HepG2 (cell line): ENCODE data around the gene VSIG2. TPM values are rescaled to one million over a fixed set of nuclear protein-coding genes. Genes with fewer than 3 reads are reported as not detected.

Source experiments
- ATAC-seq: fragments of 200-7000 bp; cut with Tn5 transposase; 3 replicates; pipeline ENCODE4 v1.9.1; 2020; ENCODE audit warnings: mild to moderate bottlenecking, moderate library complexity
- BruUV-seq: library from RNA; stranded (reverse); fragments of 400-500 nt; replicated peaks from 2 replicates; lab custom pipeline; 2021; lab: Mats Ljungman, UMichigan
- CTCF ChIA-PET: fragments of 300-600 bp; formaldehyde crosslinking; extraction: SDS; loops from one replicate; lab custom pipeline; 2021; ENCODE audit warnings: low total read pairs, inconsistent platforms, low intra/inter-chr PET ratio; lab: Yijun Ruan, JAX
- POLR2A ChIA-PET: fragments of 350-600 bp; sonication (Branson Sonifier 250); formaldehyde crosslinking; loops from one replicate; lab custom pipeline; 2020; ENCODE audit warnings: antibody characterized with exemption, inconsistent platforms; lab: Yijun Ruan, JAX
- DNase-seq: peaks from one replicate; pipeline ENCODE4 v3.0.0-alpha.2; 2015; ENCODE audit warnings: low spot score
- FAIRE-seq: peaks from 3 replicates; lab custom pipeline; 2011; peaks lifted over from hg19 to GRCh38; lab: Jason Lieb, UNC
- H2AFZ ChIP-seq: one replicate; pipeline ENCODE4 v1.6.1; 2011; ENCODE audit warnings: low read length, inconsistent platforms
- H3K27ac ChIP-seq: fragments of 300-600 bp; 3 replicates; pipeline ENCODE4 v1.8.0; 2011; ENCODE audit warnings: mixed run types, mild to moderate bottlenecking, mixed read lengths, low read length, inconsistent platforms; ENCODE audit not compliant: insufficient read depth; ENCODE audit errors: extremely low read length
- H3K27me3 ChIP-seq, 2 experiments: fragments of 200-600 bp in 1 of 2; 2 replicates in 1 of 2; 3 replicates in 1 of 2; pipeline versions ENCODE4 v1.6.0 to v1.8.0; 2011; ENCODE audit warnings: low read length in 2 of 2, mild to moderate bottlenecking in 2 of 2, moderate library complexity in 2 of 2, inconsistent platforms in 1 of 2; ENCODE audit not compliant: insufficient read depth in 2 of 2, control insufficient read depth in 1 of 2
- H3K36me3 ChIP-seq, 2 experiments: fragments of 200-600 bp in 1 of 2; replicated peaks in 1 of 2; 2 replicates in 1 of 2; 3 replicates in 1 of 2; pipeline versions ENCODE4 v1.5.1 to v1.8.0; 2011; ENCODE audit warnings: low read length in 2 of 2, inconsistent platforms in 1 of 2; ENCODE audit not compliant: insufficient read depth in 2 of 2, control insufficient read depth in 1 of 2
- H3K4me1 ChIP-seq: 2 replicates; pipeline ENCODE4 v1.5.1; 2012; ENCODE audit warnings: low read length, inconsistent platforms; ENCODE audit not compliant: insufficient read depth
- H3K4me2 ChIP-seq: 2 replicates; pipeline ENCODE4 v1.6.0; 2011; ENCODE audit warnings: low read depth, low read length, inconsistent platforms
- H3K4me3 ChIP-seq, 3 experiments: fragments of 200-600 bp in 1 of 3; sonication (generic), shearing (Covaris generic) in 1 of 3; replicated peaks in 1 of 3; 2 replicates each; pipeline ENCODE4 v1.5.1; 2011 to 2016; ENCODE audit warnings: low read length in 3 of 3, inconsistent platforms in 2 of 3, low read depth in 2 of 3, mild to moderate bottlenecking in 2 of 3, control low read depth in 1 of 3, mixed read lengths in 1 of 3; ENCODE audit not compliant: insufficient read depth in 1 of 3
- H3K79me2 ChIP-seq: one replicate; pipeline ENCODE4 v1.6.1; 2011; ENCODE audit warnings: low read length, inconsistent platforms; ENCODE audit not compliant: insufficient read depth
- H3K9ac ChIP-seq: 2 replicates; pipeline ENCODE4 v1.6.0; 2011; ENCODE audit warnings: mild to moderate bottlenecking, low read depth, low read length, inconsistent platforms; ENCODE audit not compliant: insufficient read depth
- H3K9me3 ChIP-seq: 2 replicates; pipeline ENCODE4 v1.5.1; 2012; ENCODE audit warnings: mild to moderate bottlenecking, low read length
- H4K20me1 ChIP-seq: 2 replicates; pipeline ENCODE4 v1.6.0; 2011; ENCODE audit warnings: inconsistent platforms, mild to moderate bottlenecking, low read length, moderate library complexity; ENCODE audit not compliant: insufficient read depth
- AGO2 ChIP-seq: fragments of 200-400 bp; formaldehyde crosslinking; optimal IDR thresholded peaks from 2 replicates; pipeline ENCODE3; 2017; ENCODE audit warnings: mild to moderate bottlenecking, low read depth, low read length, moderate library complexity
- GABPB1 ChIP-seq: IDR thresholded peaks from 2 replicates; pipeline ENCODE4 v1.6.1; 2016; ENCODE audit warnings: mild to moderate bottlenecking, missing genetic modification reagents, moderate library complexity, missing compliant biosample characterization
- GZF1 ChIP-seq: sonication (generic); formaldehyde crosslinking; IDR thresholded peaks from 2 replicates; pipeline ENCODE4 v1.5.1; 2020; ENCODE audit warnings: mild to moderate bottlenecking, missing genetic modification reagents
- HOXD1 ChIP-seq: sonication (generic); formaldehyde crosslinking; IDR thresholded peaks from 2 replicates; pipeline ENCODE4 v1.5.0; 2020; ENCODE audit warnings: missing genetic modification reagents
- KMT2A ChIP-seq: sonication (generic); formaldehyde crosslinking; IDR thresholded peaks from 2 replicates; pipeline ENCODE4 v1.4.0; 2020; ENCODE audit warnings: missing genetic modification reagents
- MAX ChIP-seq: IDR thresholded peaks from 2 replicates; pipeline ENCODE4 v1.6.1; 2012; ENCODE audit warnings: inconsistent platforms
- MAZ ChIP-seq, 2 experiments: sonication (generic) in 1 of 2; formaldehyde crosslinking in 1 of 2; IDR thresholded peaks; 2 replicates each; pipeline versions ENCODE4 v1.5.0 to v1.6.1; 2012 to 2020; ENCODE audit warnings: low read depth in 2 of 2, mild to moderate bottlenecking in 2 of 2, borderline replicate concordance in 1 of 2, improper control_type of control experiment in 1 of 2, low read length in 1 of 2, missing genetic modification reagents in 1 of 2, moderate library complexity in 1 of 2
- MBD4 ChIP-seq: IDR thresholded peaks from 2 replicates; pipeline ENCODE4 v1.6.1; 2012; ENCODE audit warnings: low read length, inconsistent platforms, borderline replicate concordance
- MED1 ChIP-seq: sonication (generic); formaldehyde crosslinking; IDR thresholded peaks from 2 replicates; pipeline ENCODE4 v1.4.0; 2020; ENCODE audit warnings: missing genetic modification reagents
- NCOR1 ChIP-seq: fragments of 200-600 bp; sonication (generic); IDR thresholded peaks from 2 replicates; pipeline ENCODE4 v1.7.0; 2017; ENCODE audit warnings: antibody characterized with exemption, low read length, borderline replicate concordance
- NFIB ChIP-seq: sonication (generic); formaldehyde crosslinking; IDR thresholded peaks from 2 replicates; pipeline ENCODE4 v1.9.0; 2021; ENCODE audit warnings: missing genetic modification reagents, mild to moderate bottlenecking, borderline replicate concordance
- RARA ChIP-seq: IDR thresholded peaks from 2 replicates; pipeline ENCODE4 v1.6.1; 2016; ENCODE audit warnings: missing genetic modification reagents, missing compliant biosample characterization
- SAP130 ChIP-seq: IDR thresholded peaks from 2 replicates; pipeline ENCODE4 v1.6.1; 2016; ENCODE audit warnings: low read depth
- UBTF ChIP-seq: sonication (generic); formaldehyde crosslinking; IDR thresholded peaks from 2 replicates; pipeline ENCODE4 v1.4.0; 2020; ENCODE audit warnings: mild to moderate bottlenecking, missing genetic modification reagents
- ZNF501 ChIP-seq: sonication (generic); formaldehyde crosslinking; IDR thresholded peaks from 2 replicates; pipeline ENCODE4 v1.5.1; 2020; ENCODE audit warnings: mild to moderate bottlenecking, moderate library complexity, missing genetic modification reagents
- ZNF569 ChIP-seq: sonication (generic); formaldehyde crosslinking; IDR thresholded peaks from 2 replicates; pipeline ENCODE4 v1.5.0; 2020; ENCODE audit warnings: mild to moderate bottlenecking, missing genetic modification reagents, moderate library complexity, borderline replicate concordance
- ZNF597 ChIP-seq: sonication (generic); formaldehyde crosslinking; IDR thresholded peaks from 2 replicates; pipeline ENCODE4 v1.5.0; 2020; ENCODE audit warnings: missing genetic modification reagents
- ZNF674 ChIP-seq: sonication (generic); formaldehyde crosslinking; IDR thresholded peaks from 2 replicates; pipeline ENCODE4 v1.5.0; 2020; ENCODE audit warnings: low read depth, mild to moderate bottlenecking, missing genetic modification reagents
- ZNF775 ChIP-seq: sonication (generic); formaldehyde crosslinking; IDR thresholded peaks from 2 replicates; pipeline ENCODE4 v1.4.0; 2020; ENCODE audit warnings: missing genetic modification reagents, mild to moderate bottlenecking, moderate library complexity, borderline replicate concordance
- ZSCAN31 ChIP-seq: sonication (generic); formaldehyde crosslinking; IDR thresholded peaks from 2 replicates; pipeline ENCODE4 v1.5.0; 2020; ENCODE audit warnings: low read depth, mild to moderate bottlenecking, missing genetic modification reagents
- WGBS: methylation state at CpG from one replicate; pipeline ENCODE4 v1.1.6; 2017; ENCODE audit warnings: low lambda C conversion rate; 5-methylcytosine and 5-hydroxymethylcytosine counted together
- in situ Hi-C: cut with HindIII; loops from 2 replicates; pipeline ENCODE4 v1.10.0; 2017; ENCODE audit warnings: low pct_unique_long_range_greater_than_20kb; ENCODE audit not compliant: extremely low pct_ligation_motif_present
- intact Hi-C: fragments of 100-400 bp; cut with micrococcal nuclease; formaldehyde crosslinking; loops from one replicate; pipeline ENCODE4 v1.10.0; 2022; ENCODE audit not compliant: unreplicated experiment
- polyA plus RNA-seq, 8 experiments: library from polyadenylated mRNA; depleted of rRNA in 3 of 8; stranded (reverse) in 7 of 8; unstranded in 1 of 8; fragments of >200 nt; fragmentation: Illumina TruSeq in 4 of 8; extraction: Trizol in 4 of 8; gene quantifications; 2 replicates each; pipeline versions ENCODE4 v1.2.1 to v1.2.3, GENCODE V29; 2011 to 2016; ENCODE audit warnings: low read depth in 4 of 8, missing spikeins in 1 of 8, mixed read lengths in 1 of 8; ENCODE audit not compliant: insufficient read depth in 1 of 8
- total RNA-seq, 5 experiments: library from RNA; depleted of rRNA; stranded (reverse); fragments of >200 nt; fragmentation: Illumina TruSeq; extraction: Trizol; gene quantifications; 2 replicates each; pipeline ENCODE4 v1.2.3, GENCODE V29; 2016; ENCODE audit warnings: low read depth in 1 of 5

VSIG2 gene
- total and polyA plus RNA-seq, 2 of the 13 experiments (the other 11 are each of a cell fraction or from before 2014, with no cell fraction given): 0.80 to 2.7 TPM

- WGBS: 1% methylated on average over 25 of the region's 83 CpGs
- Histone ChIP-seq H3K9ac (peak overlapping the region; percentile 88), H2AFZ (no peak overlapping the region), H3K27me3 (no peaks in the 10 kb centered on the region; a peak in 1 of 5 replicates), H4K20me1 (peaks cover 22% of the 10 kb centered on the region), H3K9me3 (no peaks in the 10 kb centered on the region), H3K4me1 (peaks cover 46% of the 10 kb centered on the region), H3K4me2 (peak overlapping the region; percentile 97), H3K36me3 (no peaks in the 10 kb centered on the region), H3K79me2 (peaks cover 53% of the 10 kb centered on the region), H3K4me3 (peak overlapping the region; percentile 94 to 96 (median 96)), H3K27ac (peak overlapping the region; percentile 88)
- DNase-seq: no peak
- in situ Hi-C loops (no loop called here), intact Hi-C loops (loop anchor here (2.0 to 10.0 kb wide), 2 partner anchors 37 to 55 kb away; no protein-coding TSS in a partner anchor)
- peak; percentile 64 for ATAC-seq
- no TSS peak for BruUV-seq
- ChIA-PET CTCF (no interaction called here), POLR2A (interaction anchor here (0.6 to 2.7 kb wide), 16 partner anchors 14 to 177 kb away, joined by 3 to 14 read pairs (median 4); partner anchors contain the start of genes SIAE, SPA17 and TBRG1)
- no peak for FAIRE-seq
- no peak for TF ChIP-seq ZNF597 (CRISPR knock-in tag)
- TF ChIP-seq RARA (CRISPR knock-in tag): no peak
- no peak for TF ChIP-seq ZNF775 (CRISPR knock-in tag)
- no peak for TF ChIP-seq ZNF569
- 0 out of 2 replicates have a peak, but pooled peaks have one; percentile 4 for TF ChIP-seq HOXD1 (CRISPR knock-in tag)
- TF ChIP-seq MED1 (CRISPR knock-in tag): 0 out of 2 replicates have a peak, but pooled peaks have one; percentile 17
- peak; percentile 76; the same call in 1 of the 2 replicates for TF ChIP-seq KMT2A (CRISPR knock-in tag)
- peak; percentile 58; the same call in 1 of the 2 replicates for TF ChIP-seq ZNF501 (CRISPR knock-in tag)
- TF ChIP-seq SAP130: peak; percentile 55; the same call in 1 of the 2 replicates
- TF ChIP-seq MAZ (IDR thresholded peaks at IDR 0.05; ENCODE audit: borderline replicate concordance, low read depth, low read length): 0 out of 2 replicates have a peak, but pooled peaks have one; percentile 28
- TF ChIP-seq MAZ (CRISPR knock-in tag; IDR thresholded peaks at IDR 0.05; ENCODE audit: low read depth): peak; percentile 39
- TF ChIP-seq ZNF674 (CRISPR knock-in tag): 0 out of 2 replicates have a peak, but pooled peaks have one; percentile 47
- TF ChIP-seq NFIB (CRISPR knock-in tag): no peak
- TF ChIP-seq AGO2: no peak
- 0 out of 2 replicates have a peak, but pooled peaks have one; percentile 31 for TF ChIP-seq GABPB1 (CRISPR knock-in tag)
- TF ChIP-seq MAX: peak; percentile 16; the same call in 1 of the 2 replicates
- peak; percentile 40; the same call in 1 of the 2 replicates for TF ChIP-seq GZF1
- TF ChIP-seq NCOR1: no peak
- no peak for TF ChIP-seq ZSCAN31 (CRISPR knock-in tag)
- peak; percentile 24; the same call in 1 of the 2 replicates for TF ChIP-seq UBTF (CRISPR knock-in tag)
- TF ChIP-seq MBD4: no peak
These were observed 47.5 kb upstream of the VSIG2 start for GRCh38 chr11:124799348-124800225.
